HEK293 (cell line): ENCODE data around the gene CYP27B1.
A peak's percentile ranks its signal among the peaks of the same experiment; 100 is the strongest.

Experiments
- CTCF ChIA-PET: fragments of 350-600 bp; formaldehyde crosslinking; extraction: SDS; loops from one replicate; lab custom pipeline; 2021; ENCODE audit warnings: antibody characterized with exemption; lab: Yijun Ruan, JAX
- POLR2A ChIA-PET: fragments of 300-600 bp; formaldehyde crosslinking; extraction: SDS; loops from one replicate; lab custom pipeline; 2020; ENCODE audit warnings: antibody characterized with exemption, inconsistent platforms; lab: Yijun Ruan, JAX
- H3K27ac ChIP-seq: fragments of 200-500 bp; sonication (Bioruptor generic); 2 replicates; pipeline ENCODE4 v1.5.1; 2014; ENCODE audit warnings: low read depth, low read length, control low read depth, inconsistent platforms; ENCODE audit errors: extremely low read depth
- H3K36me3 ChIP-seq, 2 experiments: fragments of 200-500 bp in 1 of 2; sonication (Bioruptor generic) in 1 of 2; 1 replicate in 1 of 2; 2 replicates in 1 of 2; pipeline ENCODE4 v1.5.1; 2014 to 2017; ENCODE audit warnings: inconsistent platforms in 2 of 2, low read length in 2 of 2; ENCODE audit not compliant: control insufficient read depth in 2 of 2, insufficient read depth in 1 of 2
- H3K4me1 ChIP-seq: fragments of 200-500 bp; sonication (Bioruptor generic); 2 replicates; pipeline ENCODE4 v1.5.1; 2014; ENCODE audit warnings: mild to moderate bottlenecking, low read length, inconsistent platforms; ENCODE audit not compliant: control insufficient read depth, insufficient read depth
- H3K4me3 ChIP-seq: 2 replicates; pipeline ENCODE4 v1.5.1; 2011; ENCODE audit warnings: low read depth, mild to moderate bottlenecking, control low read depth, low read length, moderate library complexity
- H3K9me3 ChIP-seq: fragments of 200-500 bp; sonication (Bioruptor generic); 2 replicates; pipeline ENCODE4 v1.5.1; 2014; ENCODE audit warnings: low read depth, low read length, inconsistent platforms; ENCODE audit not compliant: control insufficient read depth, insufficient read depth
- BCL11A ChIP-seq: fragments of 450-650 bp; formaldehyde crosslinking; IDR thresholded peaks from 2 replicates; pipeline ENCODE4 v1.5.1; 2016; ENCODE audit warnings: low read depth, missing biosample characterization, missing genetic modification characterization
- GFI1B ChIP-seq: fragments of 450-650 bp; formaldehyde crosslinking; IDR thresholded peaks from 2 replicates; pipeline ENCODE4 v1.5.1; 2016; ENCODE audit warnings: missing biosample characterization, missing genetic modification characterization
- GLI2 ChIP-seq: fragments of 450-650 bp; formaldehyde crosslinking; IDR thresholded peaks from 2 replicates; pipeline ENCODE4; 2017; ENCODE audit warnings: missing biosample characterization, missing genetic modification characterization, low read depth, borderline replicate concordance
- KLF16 ChIP-seq: fragments of 450-650 bp; formaldehyde crosslinking; IDR thresholded peaks from 2 replicates; pipeline ENCODE4 v1.5.1; 2017; ENCODE audit warnings: missing biosample characterization, missing genetic modification characterization
- REPIN1 ChIP-seq: fragments of 450-650 bp; formaldehyde crosslinking; IDR thresholded peaks from 2 replicates; pipeline ENCODE4 v1.5.1; 2017; ENCODE audit warnings: missing biosample characterization, missing genetic modification characterization, low read depth
- SCRT2 ChIP-seq: fragments of 450-650 bp; formaldehyde crosslinking; IDR thresholded peaks from 2 replicates; pipeline ENCODE4 v1.5.1; 2016; ENCODE audit warnings: missing biosample characterization, missing genetic modification characterization
- SP7 ChIP-seq: fragments of 450-650 bp; formaldehyde crosslinking; IDR thresholded peaks from 2 replicates; pipeline ENCODE4 v1.5.1; 2016; ENCODE audit warnings: missing biosample characterization, missing genetic modification characterization
- ZBTB21 ChIP-seq: fragments of 450-650 bp; formaldehyde crosslinking; IDR thresholded peaks from 2 replicates; pipeline ENCODE4 v1.5.1; 2017; ENCODE audit warnings: missing biosample characterization, missing genetic modification characterization
- ZBTB48 ChIP-seq: fragments of 450-650 bp; formaldehyde crosslinking; IDR thresholded peaks from 2 replicates; pipeline ENCODE4 v1.5.1; 2016; ENCODE audit warnings: missing biosample characterization, missing genetic modification characterization
- ZBTB6 ChIP-seq: fragments of 450-650 bp; formaldehyde crosslinking; IDR thresholded peaks from 2 replicates; pipeline ENCODE4 v1.5.1; 2017; ENCODE audit warnings: missing biosample characterization, missing genetic modification characterization
- ZFP3 ChIP-seq: fragments of 450-650 bp; formaldehyde crosslinking; IDR thresholded peaks from 2 replicates; pipeline ENCODE4 v1.5.1; 2016; ENCODE audit warnings: low read depth, missing biosample characterization, missing genetic modification characterization
- ZNF146 ChIP-seq: fragments of 450-650 bp; formaldehyde crosslinking; IDR thresholded peaks from 2 replicates; pipeline ENCODE4 v1.5.1; 2016; ENCODE audit warnings: missing biosample characterization, missing genetic modification characterization
- ZNF155 ChIP-seq: fragments of 450-650 bp; formaldehyde crosslinking; IDR thresholded peaks from 2 replicates; pipeline ENCODE4 v1.5.1; 2016; ENCODE audit warnings: missing biosample characterization, missing genetic modification characterization
- ZNF324 ChIP-seq: fragments of 450-650 bp; formaldehyde crosslinking; IDR thresholded peaks from 2 replicates; pipeline ENCODE4 v1.5.1; 2016; ENCODE audit warnings: missing biosample characterization, missing genetic modification characterization
- ZNF335 ChIP-seq: fragments of 450-650 bp; formaldehyde crosslinking; conservative IDR thresholded peaks from 2 replicates; pipeline ENCODE4 v1.5.1; 2016; ENCODE audit warnings: missing biosample characterization, missing genetic modification characterization
- ZNF404 ChIP-seq: fragments of 450-650 bp; formaldehyde crosslinking; IDR thresholded peaks from 2 replicates; pipeline ENCODE4 v1.5.1; 2017; ENCODE audit warnings: missing biosample characterization, missing genetic modification characterization
- ZNF433 ChIP-seq: fragments of 450-650 bp; formaldehyde crosslinking; IDR thresholded peaks from 2 replicates; pipeline ENCODE4 v1.5.1; 2016; ENCODE audit warnings: missing biosample characterization, missing genetic modification characterization, low read depth
- ZNF600 ChIP-seq: fragments of 450-650 bp; formaldehyde crosslinking; IDR thresholded peaks from 2 replicates; pipeline ENCODE4 v1.5.1; 2016; ENCODE audit warnings: missing biosample characterization, missing genetic modification characterization
- ZNF610 ChIP-seq: fragments of 450-650 bp; formaldehyde crosslinking; IDR thresholded peaks from 2 replicates; pipeline ENCODE4 v1.5.1; 2016; ENCODE audit warnings: missing biosample characterization, missing genetic modification characterization, borderline replicate concordance
- ZNF660 ChIP-seq: fragments of 450-650 bp; IDR thresholded peaks from 2 replicates; pipeline ENCODE4 v1.5.1; 2018; ENCODE audit warnings: missing biosample characterization, mild to moderate bottlenecking, missing genetic modification characterization
- ZNF664 ChIP-seq: fragments of 450-650 bp; formaldehyde crosslinking; IDR thresholded peaks from 2 replicates; pipeline ENCODE4 v1.5.1; 2016; ENCODE audit warnings: missing biosample characterization, missing genetic modification characterization
- ZNF768 ChIP-seq: fragments of 450-650 bp; formaldehyde crosslinking; IDR thresholded peaks from 2 replicates; pipeline ENCODE4 v1.5.1; 2018; ENCODE audit warnings: missing biosample characterization, mild to moderate bottlenecking, missing genetic modification characterization
- ZSCAN18 ChIP-seq: fragments of 450-650 bp; formaldehyde crosslinking; IDR thresholded peaks from 2 replicates; pipeline ENCODE4 v1.5.1; 2016; ENCODE audit warnings: missing biosample characterization, missing genetic modification characterization
- TF ChIP-seq, protein P1 (sequence below): fragments of 450-650 bp; formaldehyde crosslinking; IDR thresholded peaks from 2 replicates; pipeline ENCODE4 v1.5.1; 2017; ENCODE audit warnings: missing biosample characterization, mild to moderate bottlenecking, missing genetic modification characterization, moderate library complexity

CYP27B1 gene

DNA sequence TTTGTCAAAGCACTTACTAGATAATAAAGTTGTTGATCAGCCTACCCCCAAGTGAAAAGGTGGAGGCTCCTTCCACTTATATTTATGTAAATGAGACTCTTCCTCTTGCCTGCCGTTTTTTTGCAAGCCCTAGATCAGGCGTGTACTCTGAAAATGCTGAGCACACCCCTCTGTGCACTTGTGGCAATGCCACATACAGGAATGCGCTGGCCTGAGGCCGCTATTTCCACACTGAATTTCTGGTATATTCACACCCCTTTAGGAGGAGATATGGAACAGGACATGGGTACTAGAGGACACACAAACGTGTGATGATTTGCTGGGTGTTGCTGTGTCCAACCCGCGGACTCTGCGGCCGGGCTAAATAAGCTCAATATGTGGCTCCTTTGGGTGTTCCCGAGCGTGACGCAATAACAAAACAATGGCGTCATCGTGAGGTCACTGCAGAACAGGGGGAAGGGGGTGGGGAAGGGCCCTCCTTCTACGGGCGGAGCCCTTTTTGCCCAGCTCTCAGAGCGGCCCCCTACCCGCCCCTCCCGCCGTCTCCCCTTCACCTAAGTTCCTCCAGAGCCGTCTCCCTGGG is 22.6 kb downstream of the CYP27B1 start (continued):
- 0 out of 2 replicates have a peak, but pooled peaks have one; percentile 75 for TF ChIP-seq ZNF324 (tag by site-specific recombination)
- peak; percentile 67 for TF ChIP-seq ZNF660 (tag by site-specific recombination)
- no peak for TF ChIP-seq ZNF433 (tag by site-specific recombination)
- TF ChIP-seq ZNF335 (tag by site-specific recombination), result peak; percentile 40
- no peak for TF ChIP-seq REPIN1
- TF ChIP-seq ZBTB6 (tag by site-specific recombination), result no peak
- TF ChIP-seq ZFP3 (tag by site-specific recombination), result no peak
- no peak for TF ChIP-seq BCL11A (tag by site-specific recombination)
- TF ChIP-seq GLI2, result no peak
- TF ChIP-seq ZNF404 (tag by site-specific recombination), result no peak
- TF ChIP-seq, protein P1, sequence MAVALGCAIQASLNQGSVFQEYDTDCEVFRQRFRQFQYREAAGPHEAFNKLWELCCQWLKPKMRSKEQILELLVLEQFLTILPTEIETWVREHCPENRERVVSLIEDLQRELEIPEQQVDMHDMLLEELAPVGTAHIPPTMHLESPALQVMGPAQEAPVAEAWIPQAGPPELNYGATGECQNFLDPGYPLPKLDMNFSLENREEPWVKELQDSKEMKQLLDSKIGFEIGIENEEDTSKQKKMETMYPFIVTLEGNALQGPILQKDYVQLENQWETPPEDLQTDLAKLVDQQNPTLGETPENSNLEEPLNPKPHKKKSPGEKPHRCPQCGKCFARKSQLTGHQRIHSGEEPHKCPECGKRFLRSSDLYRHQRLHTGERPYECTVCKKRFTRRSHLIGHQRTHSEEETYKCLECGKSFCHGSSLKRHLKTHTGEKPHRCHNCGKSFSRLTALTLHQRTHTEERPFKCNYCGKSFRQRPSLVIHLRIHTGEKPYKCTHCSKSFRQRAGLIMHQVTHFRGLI (tag by site-specific recombination), result peak; percentile 47; the same call in 1 of the 2 replicates
- peak; percentile 100 for TF ChIP-seq ZBTB21 (tag by site-specific recombination)
- TF ChIP-seq KLF16 (tag by site-specific recombination), result peak; percentile 73
- TF ChIP-seq ZSCAN18, result 0 out of 2 replicates have a peak, but pooled peaks have one; percentile 52
- TF ChIP-seq SP7 (tag by site-specific recombination), result peak; percentile 54; the same call in 1 of the 2 replicates
- no peak for TF ChIP-seq ZBTB48 (tag by site-specific recombination)
- TF ChIP-seq ZNF600 (tag by site-specific recombination), result peak; percentile 22; the same call in 1 of the 2 replicates
- TF ChIP-seq SCRT2 (tag by site-specific recombination), result peak; percentile 82
- no peak for TF ChIP-seq ZNF768 (tag by site-specific recombination)

GRCh38 chr12:57743769-57744168 is 23.1 kb downstream of the CYP27B1 start:
- ChIA-PET CTCF (interaction anchor here (1.3 to 2.7 kb wide), 3 partner anchors 13 to 17 kb away, joined by 3 to 22 read pairs (median 7); no protein-coding TSS in a partner anchor), POLR2A (interaction anchor here (0.9 to 2.1 kb wide), 6 partner anchors 9 to 198 kb away, joined by 3 to 9 read pairs (median 7); partner anchors contain the start of genes CYP27B1, EEF1AKMT3, METTL1 and TSFM)
- peaks cover 8 to 30% of the 10 kb centered on the region in 2 experiments for H3K36me3 ChIP-seq
- H3K9me3 ChIP-seq, result no peaks in the 10 kb centered on the region
- no peak overlapping the region for H3K4me3 ChIP-seq
- TF ChIP-seq ZNF155 (tag by site-specific recombination), result no peak
- TF ChIP-seq ZNF610 (tag by site-specific recombination), result no peak
- TF ChIP-seq ZNF146 (tag by site-specific recombination), result no peak
- TF ChIP-seq ZNF664 (tag by site-specific recombination), result peak; percentile 84
- TF ChIP-seq GLI2, result no peak
- no peak for TF ChIP-seq GFI1B (tag by site-specific recombination)
- 0 out of 2 replicates have a peak overlapping the region, but pooled peaks have one; percentile 80 for H3K27ac ChIP-seq
- 0 out of 2 replicates have a peak, but pooled peaks cover 2% of the 10 kb centered on the region for H3K4me1 ChIP-seq
